HG03571 (cell line): ENCODE data around the gene SH3PXD2A.
"Not testable (repeated sequence)": the region's sequence is repeated elsewhere in the genome, so short reads cannot be mapped to it uniquely, and the experiment has no call there.

Source experiments
- ATAC-seq: cut with Tn5 transposase; IDR thresholded peaks from one replicate; pipeline ENCODE4 v1.9.1; 2021; ENCODE audit not compliant: unreplicated experiment

The SH3PXD2A gene

DNA sequence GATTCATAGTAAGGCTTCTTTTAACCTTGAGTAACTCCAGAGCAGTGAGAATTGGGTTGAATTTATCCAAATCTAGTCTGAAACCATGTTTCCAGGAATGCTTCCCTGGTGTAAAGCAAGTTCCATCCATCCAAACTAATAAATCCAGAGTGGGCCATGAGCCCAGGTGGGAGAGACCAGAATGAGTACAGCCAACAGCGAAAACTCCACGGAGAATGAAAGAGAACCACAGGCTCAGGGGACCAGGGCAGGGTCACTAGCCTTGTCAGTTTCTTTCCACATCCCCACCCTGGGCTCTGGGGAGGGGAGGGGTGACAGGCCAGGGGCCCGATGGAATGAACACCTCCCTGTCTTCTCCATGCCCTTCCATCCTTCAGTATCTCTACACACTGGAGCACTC, 181.8 kb downstream of the SH3PXD2A start:
- ATAC-seq, result no peak

DNA sequence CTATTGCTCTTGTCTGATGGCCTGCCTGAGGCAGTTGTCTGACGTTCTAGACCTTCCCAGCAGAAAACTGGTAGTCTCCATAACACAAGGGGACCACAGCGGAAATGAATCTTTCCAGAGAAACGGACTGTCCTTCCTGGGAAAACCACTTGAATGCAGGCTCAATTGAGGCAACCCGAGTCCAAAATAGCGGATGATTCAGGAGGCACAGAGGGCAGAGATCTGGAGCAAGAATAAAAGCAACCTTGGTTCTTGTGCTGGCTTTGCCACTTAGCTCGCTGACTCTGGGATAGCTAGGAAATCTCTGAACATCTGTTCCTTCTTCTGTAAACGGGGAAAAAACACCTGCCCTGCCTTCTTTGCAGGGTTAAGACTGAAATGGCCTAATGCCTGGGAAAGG, 183.0 kb downstream of the SH3PXD2A start:
- no peak for ATAC-seq

DNA sequence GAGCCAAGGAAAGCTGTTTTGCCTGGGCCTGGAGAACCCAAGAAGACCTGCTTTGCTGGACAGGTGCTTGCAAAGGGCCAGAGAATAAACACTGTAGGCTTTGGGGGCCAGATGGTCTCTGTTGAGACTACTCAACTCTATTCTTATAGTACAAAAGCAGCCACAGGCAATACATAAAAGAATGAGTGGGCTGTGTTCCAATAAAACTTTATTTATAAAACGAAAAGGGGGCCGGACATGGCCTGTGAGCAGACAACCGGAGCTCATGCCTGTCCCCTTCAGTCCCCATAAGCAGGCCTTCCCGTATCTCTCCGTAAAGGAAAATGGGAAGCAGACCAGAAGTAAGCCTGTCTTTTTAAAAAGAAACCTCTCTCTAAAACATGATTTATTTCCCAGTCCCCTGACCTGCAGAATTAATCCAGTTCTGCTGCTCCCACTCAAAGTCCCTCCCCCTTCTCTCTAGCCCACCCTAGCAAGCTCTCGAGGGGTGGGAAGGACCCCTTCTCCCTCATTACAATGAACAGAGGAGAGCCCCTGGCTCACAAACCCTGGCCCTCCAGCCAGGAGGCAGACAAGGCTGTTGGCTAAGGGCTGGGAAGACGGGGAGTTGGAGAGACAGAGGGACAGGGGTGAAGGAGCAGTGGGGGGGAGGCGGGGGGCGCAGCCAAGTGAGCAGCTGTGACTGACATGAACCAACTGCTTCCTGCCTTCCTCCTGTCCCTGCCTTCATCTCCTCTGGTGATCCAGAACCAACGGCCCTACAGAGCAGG, 184.1 kb downstream of the SH3PXD2A start:
- ATAC-seq, result no peak

DNA sequence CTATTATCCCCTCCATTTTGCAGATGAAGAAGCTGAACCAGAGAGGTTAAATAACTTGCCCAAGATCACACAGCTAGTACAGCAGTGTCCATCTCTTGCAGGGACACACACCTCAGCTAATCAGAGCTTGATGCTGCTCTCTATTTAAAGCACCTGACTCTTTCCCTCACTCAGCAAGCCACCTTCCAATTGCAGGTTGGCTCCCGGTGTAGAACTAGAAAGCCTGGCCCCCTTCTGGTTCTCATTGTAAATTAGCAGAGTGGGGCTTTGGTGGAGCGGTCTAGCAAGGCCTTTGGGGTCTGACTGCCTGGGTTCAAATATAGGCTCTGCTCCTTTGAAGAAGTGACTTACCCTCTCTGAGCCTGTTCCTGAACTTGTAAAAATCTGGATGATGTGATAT, 185.4 kb downstream of the SH3PXD2A start:
- ATAC-seq, result no peak

DNA sequence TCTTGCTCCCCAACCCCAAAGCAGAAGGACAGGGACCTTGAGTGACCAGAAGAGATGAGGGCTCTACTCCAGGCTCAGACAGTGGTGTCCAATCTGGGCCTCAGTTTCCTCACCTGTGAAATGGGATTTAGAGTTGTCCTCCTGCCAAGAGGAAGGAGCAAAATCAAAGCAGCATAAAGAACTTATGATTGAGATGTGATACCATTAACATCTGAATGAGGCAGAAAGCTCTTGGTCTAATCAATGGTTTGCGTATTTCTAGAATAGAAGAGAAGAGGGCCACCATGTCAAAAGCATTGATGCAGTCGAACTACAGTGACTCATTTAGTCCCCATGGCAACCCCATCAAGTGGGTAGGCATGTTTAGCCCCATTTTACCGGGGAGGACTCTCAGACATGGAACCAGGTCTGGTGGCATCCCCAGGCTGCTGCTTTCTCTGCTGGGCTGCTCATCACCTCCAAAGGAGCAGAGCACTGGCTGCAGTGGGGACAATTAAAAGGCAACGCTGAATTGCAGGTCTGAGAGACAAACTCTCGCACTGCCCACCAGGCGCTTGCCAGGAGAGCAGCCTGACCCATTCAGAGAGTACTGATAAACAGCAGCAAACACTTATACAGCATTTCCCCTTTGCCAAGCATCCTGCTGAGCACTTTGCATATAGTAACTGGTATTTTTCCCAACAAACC, 186.0 kb downstream of the SH3PXD2A start:
- ATAC-seq, result no peak

DNA sequence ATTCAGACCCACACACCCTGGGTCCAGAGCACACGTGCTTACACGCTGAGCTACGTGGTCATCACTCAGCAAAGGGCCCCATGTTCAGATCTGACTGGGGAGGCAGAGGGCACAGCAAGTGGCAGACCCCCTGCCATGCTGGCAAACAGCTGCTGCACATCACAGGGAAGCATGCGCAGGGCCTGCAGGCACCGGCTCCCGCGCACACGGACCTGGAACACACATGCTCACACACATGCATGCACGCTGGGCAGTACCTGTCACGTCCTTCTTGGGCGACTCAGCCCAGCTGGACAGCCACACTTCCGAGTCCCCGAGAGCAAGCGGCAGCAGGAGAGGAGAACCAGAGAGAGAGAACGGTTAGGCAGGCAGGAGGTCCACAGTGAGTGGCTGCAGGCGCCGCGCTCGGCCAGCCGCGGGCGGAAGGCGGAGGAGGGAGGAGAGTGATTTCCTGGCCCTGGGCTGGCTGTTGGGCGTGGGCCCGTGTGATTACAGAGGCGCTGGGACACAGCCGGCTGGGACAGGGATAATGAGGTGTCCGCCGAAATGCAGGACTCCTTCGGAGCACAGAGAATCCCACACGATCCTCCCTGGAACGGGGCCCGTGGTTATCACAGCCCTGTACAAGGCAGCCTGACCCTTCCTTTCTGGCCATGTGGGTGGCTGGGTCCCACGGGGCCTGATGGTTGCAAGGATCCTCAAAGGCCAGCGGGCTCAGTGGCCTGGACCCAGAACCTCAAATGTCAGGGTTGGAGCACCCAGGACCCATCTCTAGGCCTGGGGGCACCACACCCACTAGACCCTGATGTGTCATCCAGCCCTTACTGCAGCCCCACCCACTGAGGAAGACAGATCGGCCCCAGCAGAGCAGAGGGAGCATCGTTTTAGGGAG, 186.8 kb downstream of the SH3PXD2A start:
- no peak for ATAC-seq

DNA sequence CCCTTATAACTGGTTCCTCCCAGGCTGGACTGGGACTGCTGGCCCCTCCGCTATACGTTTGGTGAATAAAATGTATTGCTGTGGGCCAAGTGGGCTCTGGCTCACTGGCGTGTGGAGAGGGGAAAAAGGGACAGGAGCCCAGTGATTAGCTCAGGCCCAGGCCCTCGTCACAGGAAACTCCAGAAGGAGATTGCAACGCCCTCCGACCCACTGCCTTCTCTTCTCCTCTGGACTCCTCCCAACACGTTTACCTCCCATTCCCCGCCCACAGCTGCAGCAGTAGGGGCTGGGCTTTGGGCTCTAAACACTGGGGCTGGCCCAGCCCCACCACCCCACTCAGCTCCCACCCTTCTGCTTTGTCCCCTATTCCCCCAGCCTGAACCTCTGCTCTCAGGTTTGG, 188.0 kb downstream of the SH3PXD2A start:
- ATAC-seq, result no peak

DNA sequence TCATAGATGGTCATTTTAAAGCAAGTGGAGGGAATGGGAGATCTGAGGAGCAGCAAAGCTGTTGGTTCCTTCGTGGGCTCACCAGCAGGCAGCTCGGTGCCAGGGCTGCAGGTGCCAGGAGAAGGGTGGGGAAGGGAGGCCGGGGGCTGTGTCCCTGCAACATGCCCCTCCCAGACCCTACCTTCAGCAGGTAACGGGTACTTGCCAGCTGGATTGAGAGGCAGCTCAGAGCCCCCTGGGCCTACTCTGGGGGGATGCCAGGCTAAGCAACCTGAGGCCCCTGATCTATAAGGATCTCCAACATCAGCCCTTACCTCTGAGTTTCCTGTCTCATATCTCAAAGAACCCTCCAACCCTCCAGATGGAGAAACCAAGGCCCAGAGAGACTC, 188.6 kb downstream of the SH3PXD2A start:
- ATAC-seq, result no peak

DNA sequence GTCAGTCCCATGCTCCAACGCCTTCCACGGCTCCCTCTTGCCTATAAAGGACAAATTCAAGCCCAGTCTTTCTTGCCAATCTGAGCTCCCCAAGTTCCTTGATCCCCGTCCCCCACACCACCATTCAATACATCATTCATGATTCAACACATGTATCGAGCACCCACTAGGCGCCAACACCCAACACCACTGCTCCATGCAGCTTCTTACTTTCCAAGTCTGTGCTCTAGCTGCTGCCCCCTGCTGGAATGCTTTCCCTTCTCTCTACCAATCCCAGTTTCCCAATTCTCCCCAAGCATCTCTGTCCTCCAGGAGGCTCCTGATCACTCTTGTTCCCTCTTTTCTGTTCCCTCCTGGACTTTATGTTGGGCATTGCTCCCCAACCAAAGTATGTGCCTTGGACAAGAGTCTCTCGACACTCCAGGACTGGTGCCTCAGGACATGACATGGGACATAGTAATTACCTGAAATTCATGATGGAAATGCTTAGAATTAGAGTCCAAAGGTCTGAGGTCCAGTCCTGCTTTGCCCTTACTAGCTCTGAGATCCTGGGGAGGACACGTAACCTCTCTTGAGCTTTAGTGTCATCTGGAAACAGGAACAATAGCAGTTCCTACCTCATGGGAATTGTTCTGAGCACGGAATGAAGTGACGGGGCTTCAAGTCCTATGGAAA, 189.2 kb downstream of the SH3PXD2A start:
- no peak for ATAC-seq

DNA sequence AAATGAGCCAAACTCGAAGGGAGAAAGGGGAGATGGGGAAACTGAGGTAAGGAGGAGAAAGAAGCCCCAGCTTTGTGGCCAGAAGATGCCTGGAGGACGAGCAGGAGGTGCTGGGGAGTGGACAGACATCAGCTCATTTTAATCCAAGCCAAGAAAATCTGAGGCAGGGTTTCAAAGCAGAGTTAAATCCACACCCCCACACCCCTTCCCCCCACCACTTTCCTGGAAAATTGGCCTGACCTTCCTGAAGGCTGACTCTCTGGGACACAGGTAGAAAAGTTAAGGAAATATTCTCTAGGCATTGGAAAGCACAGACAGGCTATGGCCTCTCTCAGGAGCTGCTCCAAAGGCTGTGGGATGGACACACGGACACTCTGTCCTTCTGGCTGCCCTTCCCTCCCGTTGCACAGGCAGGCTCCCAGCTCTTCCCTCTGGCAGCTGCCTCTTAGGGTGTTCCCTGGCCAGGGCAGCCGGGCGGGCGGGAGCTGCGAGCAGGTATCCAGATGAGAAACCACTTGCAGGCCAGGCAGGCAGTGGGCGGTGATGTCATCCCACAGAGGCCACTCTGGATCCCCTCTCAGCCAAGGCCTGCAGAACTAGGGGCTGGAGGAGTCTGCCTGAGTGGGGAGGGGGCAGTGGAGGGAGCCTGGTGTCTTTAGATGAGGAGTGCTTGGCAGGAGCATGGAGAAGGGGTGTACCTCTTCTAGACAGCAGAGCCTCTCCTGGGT, 190.1 kb downstream of the SH3PXD2A start:
- ATAC-seq, result no peak

DNA sequence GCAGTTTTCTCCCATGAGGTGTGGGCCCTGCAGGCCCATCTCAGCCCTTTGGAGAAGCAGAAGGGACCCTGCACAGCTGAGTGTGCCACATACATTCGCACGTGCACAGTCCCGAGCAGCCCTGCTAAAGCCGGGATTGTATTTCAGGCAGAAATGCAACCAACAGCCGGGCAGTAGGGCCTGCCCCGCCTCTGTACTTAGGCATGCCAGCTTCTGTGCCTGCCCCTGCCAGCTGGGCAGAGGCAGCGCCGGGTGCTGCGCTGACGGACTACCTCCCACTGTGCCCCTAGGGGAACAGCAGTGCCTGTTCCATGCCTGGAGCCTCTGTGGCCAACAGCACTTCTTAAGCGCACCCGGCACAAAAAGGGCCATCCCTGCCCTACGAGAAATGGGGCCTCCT, 191.6 kb downstream of the SH3PXD2A start:
- ATAC-seq, result no peak

DNA sequence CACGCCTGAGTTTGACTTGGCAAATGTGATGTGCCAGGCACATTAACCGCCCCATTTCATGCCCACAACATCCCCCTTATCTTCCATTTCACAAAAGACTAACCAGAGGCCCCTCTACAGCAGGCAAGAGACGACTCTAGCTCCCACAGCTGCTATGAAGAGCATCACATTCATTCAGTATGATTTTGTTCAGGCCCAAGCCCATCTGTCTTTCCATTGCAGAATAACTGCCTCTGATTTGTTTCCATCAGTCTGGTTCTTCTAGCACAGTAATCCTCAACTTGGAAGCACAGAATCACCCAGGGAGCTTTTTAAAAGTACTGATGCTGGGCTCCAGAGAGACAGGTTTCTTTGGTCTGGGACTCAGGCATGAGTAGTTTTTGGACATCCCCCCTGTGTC, 192.1 kb downstream of the SH3PXD2A start:
- no peak for ATAC-seq

DNA sequence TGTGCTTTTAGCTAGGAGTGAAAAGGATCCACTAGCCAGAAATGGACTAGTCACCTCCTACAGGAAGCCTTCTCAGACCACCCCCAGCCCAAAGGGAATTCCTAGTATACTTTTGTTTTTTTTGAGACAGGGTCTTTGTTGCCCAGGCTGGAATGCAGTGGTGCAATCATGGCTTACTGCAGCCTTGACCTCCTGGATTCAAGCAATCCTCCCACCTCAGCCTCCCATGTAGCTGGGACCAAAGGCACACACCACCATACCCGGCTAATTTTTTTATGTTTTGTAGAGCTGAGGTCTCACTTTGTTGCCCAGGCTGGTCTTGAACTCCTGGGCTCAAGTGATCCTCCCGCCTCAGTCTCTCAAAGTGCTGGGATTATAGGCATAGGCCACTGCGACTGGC, 192.7 kb downstream of the SH3PXD2A start:
- ATAC-seq, result not testable (repeated sequence)

DNA sequence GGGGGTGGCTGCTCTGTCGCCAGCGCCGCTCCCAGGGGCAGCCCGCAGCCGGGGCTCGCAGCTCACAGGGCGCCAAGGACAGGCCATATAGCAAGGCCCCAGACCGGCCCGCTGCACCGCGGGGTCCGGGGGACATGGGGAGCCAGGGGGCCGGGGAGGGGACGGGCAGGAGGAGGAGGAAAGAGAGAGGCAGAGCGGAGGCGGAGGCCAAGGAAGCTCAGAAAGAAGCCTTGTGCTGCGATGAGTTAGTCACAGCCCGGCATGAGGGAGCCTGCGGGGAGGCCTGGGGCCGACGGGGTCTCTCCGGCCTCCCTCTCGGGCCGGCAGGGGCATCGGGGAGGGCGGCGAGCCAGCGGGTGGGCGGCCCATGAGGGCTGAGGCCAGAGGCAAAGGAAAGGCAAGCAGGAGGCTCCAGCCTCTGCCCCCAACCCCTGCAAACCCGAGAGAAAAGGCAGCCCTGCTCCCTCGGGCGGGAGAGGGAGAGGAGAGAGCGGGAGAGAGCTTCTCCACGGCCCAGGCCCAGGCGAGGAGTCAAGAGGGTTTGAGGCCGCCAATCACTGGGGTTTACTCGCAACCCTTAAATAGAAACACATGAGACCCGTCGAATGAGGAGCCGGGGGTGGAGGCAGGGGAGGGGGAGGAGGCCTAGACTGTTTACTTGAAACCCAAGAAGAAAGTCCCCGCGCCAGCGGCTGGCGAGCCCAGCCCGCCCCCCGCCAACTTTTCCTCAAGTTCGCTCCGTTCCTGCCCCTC, 194.0 kb downstream of the SH3PXD2A start:
- no peak for ATAC-seq

DNA sequence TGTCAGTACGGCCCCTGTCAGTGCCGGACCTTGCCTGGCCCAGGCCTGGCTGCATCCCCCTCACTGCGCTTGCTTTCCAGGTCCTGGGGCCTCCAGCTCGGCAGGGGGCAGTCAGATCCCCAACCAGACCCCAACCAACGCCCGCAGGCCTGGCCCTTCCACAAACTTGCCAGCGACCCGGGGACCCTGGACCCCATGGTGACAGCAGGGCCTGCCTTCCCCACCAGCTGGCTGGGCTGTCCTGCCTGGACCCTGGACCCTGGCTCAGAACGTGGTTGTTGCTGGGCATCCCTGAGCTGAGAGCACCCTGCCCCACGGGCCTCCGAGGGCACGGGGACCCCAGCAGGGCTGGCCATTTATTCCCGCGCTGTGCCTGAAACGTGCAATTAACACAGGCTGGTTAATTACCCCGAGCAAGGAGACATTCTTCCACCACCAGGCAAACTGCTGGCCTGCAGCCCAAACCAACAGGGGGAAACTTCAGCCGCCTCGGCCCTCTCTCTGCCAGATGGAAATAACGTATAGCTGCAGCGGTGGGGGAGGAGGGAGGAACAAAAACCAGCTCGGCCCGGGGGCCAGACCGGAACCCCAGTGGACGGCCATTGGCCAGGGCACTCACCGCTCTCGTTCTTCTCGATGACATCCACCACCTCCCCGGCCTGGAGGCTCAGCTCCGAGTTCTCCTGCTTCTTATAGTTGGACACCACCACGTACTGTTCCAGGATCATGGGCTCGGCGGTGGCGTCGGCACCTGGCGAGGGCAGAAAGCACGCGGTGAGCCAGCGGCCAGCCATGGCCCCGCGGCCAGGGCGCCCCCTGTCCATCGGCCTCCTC, 194.8 kb downstream of the SH3PXD2A start:
- no peak for ATAC-seq

DNA sequence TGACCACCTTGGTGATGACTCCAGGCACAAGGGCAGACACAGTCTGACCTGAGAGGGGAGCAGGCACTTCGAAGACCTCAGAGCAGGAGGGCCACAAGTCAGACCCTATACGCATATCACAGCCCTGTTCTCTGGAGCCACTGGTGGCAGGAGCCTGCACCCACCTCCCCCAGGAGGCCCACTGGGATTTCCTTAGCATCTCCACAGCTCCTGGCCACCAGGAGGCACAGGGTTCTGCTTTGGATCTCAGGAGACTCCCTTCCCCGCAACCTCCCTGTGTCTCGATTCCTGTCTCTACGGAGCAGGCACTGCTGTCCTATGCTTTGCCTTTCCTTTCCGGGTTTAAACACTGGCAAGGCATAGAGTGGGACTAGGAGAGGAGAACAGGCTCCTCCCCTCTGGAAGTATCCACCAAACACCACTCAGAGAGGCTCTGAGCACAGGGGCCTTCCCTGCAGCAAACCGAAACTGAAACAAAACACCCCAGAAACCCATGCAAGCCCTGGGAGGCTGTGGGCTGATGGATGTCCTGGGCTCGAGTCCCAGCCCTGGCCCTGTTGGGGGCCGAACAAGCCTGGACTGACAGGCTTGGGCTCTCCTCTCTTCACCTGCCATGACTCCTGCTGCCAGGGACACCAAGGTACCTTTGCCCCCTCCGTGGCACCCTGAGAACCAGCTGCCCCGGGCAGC, 195.6 kb downstream of the SH3PXD2A start:
- peak; percentile 80 for ATAC-seq

DNA sequence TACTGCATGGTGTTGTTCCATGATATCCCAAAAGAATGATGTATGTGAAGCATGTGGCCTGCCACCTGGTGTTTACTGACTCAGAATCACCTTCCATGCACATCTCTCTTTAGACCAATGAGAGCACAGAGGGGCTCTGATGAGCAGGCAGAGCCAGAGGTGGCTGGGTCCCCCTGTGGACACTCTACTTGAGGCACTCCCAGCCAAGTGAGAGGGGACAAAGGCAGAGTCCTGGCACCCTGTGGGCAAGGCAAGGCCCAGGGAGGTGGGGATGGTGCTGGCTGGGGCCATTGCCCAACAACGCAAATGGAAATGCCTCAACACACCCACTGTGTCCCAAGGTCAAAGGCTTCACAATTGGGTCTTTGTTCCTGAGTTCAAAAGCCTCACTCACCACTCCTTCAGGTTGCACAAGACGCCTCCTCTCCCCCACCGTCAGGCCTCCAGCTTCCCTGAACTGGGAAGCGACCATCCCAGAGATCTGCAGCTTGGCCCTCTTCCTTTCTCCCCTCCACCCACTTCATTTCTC, 197.3 kb downstream of the SH3PXD2A start:
- ATAC-seq, result no peak

DNA sequence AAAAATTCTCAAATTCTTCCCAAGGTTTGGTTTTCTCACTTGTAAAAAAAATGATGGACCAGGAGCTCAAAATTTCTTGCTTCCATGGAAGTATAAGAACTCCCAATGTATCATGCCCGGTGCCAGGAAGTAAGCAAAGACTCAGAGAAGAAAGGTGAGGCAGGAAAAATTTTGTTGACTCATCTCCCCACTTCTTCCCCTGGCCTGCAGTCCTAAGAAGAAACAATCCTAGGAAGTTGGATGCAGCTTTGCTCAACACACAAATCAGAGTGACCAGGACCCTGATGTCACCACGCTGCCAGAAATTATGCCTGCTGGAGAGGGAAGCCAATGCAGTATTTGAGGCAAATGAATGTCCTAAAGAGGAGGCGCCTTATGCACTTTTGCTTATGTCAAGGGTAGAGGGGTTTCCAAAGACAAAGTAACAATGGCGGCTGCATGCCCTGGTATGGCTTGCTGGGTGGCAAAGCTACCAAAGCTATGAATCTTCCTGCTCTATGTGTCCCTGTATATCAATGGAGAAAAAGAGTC, 198.2 kb downstream of the SH3PXD2A start:
- no peak for ATAC-seq
